ENCODE data around the gene SMYD4.

DNA sequence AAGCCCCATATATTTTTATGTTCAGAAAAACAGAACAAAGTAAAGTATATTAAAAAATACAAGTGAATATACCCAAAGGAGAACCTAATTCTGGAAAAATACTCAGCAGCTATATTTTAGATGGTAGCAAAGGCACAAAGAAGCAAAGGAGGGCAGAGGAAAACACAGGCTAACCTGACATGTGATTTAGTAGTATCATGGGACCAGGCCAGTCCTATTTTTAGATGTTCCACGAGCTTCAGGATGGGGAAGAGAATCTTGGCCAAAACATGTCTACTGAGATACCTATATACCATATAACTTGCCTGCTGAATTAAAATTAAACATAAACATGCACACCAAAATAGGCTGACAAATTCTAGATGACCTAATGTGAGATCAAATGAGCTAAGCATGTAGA is 32.9 kb downstream of the SMYD4 start:
- TF ChIP-seq, protein P1, sequence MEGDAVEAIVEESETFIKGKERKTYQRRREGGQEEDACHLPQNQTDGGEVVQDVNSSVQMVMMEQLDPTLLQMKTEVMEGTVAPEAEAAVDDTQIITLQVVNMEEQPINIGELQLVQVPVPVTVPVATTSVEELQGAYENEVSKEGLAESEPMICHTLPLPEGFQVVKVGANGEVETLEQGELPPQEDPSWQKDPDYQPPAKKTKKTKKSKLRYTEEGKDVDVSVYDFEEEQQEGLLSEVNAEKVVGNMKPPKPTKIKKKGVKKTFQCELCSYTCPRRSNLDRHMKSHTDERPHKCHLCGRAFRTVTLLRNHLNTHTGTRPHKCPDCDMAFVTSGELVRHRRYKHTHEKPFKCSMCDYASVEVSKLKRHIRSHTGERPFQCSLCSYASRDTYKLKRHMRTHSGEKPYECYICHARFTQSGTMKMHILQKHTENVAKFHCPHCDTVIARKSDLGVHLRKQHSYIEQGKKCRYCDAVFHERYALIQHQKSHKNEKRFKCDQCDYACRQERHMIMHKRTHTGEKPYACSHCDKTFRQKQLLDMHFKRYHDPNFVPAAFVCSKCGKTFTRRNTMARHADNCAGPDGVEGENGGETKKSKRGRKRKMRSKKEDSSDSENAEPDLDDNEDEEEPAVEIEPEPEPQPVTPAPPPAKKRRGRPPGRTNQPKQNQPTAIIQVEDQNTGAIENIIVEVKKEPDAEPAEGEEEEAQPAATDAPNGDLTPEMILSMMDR (conservative IDR thresholded peaks at IDR 0.05; ENCODE audit: low read depth, low read length) = no peak
- no peak for TF ChIP-seq EZH2 (IDR thresholded peaks at IDR 0.05; ENCODE audit: borderline replicate concordance, low read depth, low read length, poor library complexity, severe bottlenecking)
